RPMI7951 (cell line): ENCODE results near the gene COL4A2. TPM values are rescaled to one million over a fixed set of nuclear protein-coding genes. Genes with fewer than 3 reads are reported as not detected.
A peak's percentile ranks its signal among the peaks of the same experiment; 100 is the strongest.

Experiments
- DNase-seq: peaks from one replicate; pipeline ENCODE4 v3.0.0-alpha.2; 2012; ENCODE audit warnings: low read depth
- total RNA-seq: library from RNA; depleted of rRNA; stranded (reverse); fragments of >200 nt; shearing (Covaris generic); gene quantifications from 2 replicates; pipeline ENCODE4 v1.2.3, GENCODE V29; 2014; rRNA removed

The COL4A2 gene
- total RNA-seq, 1 experiment from 2014 or later = 181 TPM

- DNase-seq = no peak
Observed at GRCh38 chr13:110557610-110558305, 250.7 kb downstream of the COL4A2 start.

GRCh38 chr13:110559429-110559943 is 252.4 kb downstream of the COL4A2 start:
- DNase-seq = peak; percentile 44

GRCh38 chr13:110559986-110560385 is 252.9 kb downstream of the COL4A2 start:
- no peak for DNase-seq

GRCh38 chr13:110560601-110561343 is 253.7 kb downstream of the COL4A2 start:
- peak; percentile 44 for DNase-seq

GRCh38 chr13:110561344-110562035 is 254.4 kb downstream of the COL4A2 start, which contains the start of gene RAB20:
Gene RAB20 (minus strand): TSS chr13:110561722. CDS start chr13:110561519, 203 bp downstream.
- peak; percentile 84 for DNase-seq

GRCh38 chr13:110562036-110562597 is 255.0 kb downstream of the COL4A2 start:
- DNase-seq = no peak

Other genes starting within 250 kb of the COL4A2 start
- 207 and 209 TPM in 2 replicates for gene COL4A1, start 127 bp upstream of the COL4A2 start, total RNA-seq